Sigmoid colon (tissue), 4 donors: ENCODE results near the gene PDZD11.

Experiments
- POLR2AphosphoS5 ChIP-seq, 4 donors: sonication (generic); formaldehyde crosslinking; IDR thresholded peaks; one replicate each; pipeline ENCODE4 v1.6.1; 2017; ENCODE audit warnings: antibody characterized with exemption in 4 of 4
- TF ChIP-seq, protein P1 (sequence below), 4 experiments: fragments of 450-650 bp in 3 of 4; fragments of 200-600 bp in 1 of 4; IDR thresholded peaks; one replicate each; pipeline ENCODE4 v1.5.1; 2016 to 2019; ENCODE audit warnings: antibody characterized with exemption in 4 of 4, mild to moderate bottlenecking in 3 of 4, moderate library complexity in 2 of 4

DNA sequence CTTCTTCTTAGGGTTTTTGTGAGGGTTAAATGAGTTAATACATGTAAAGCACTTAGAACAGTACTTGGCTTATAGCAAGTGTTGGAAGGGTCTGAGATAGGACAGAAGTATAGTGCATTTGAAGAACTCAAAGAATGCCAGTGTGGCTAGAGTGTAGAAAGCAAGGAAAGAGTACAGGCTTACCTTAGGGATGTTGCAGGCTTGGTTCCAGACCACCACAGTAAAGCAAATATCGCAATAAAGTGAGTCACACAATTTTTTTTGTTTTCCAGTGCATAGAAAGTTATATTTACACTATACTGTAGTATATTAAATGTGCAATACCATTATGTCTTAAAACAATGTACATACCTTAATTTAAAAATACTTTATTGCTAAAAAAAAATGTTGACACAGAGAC is 41.4 kb upstream of the PDZD11 start:
- TF ChIP-seq, protein P1, sequence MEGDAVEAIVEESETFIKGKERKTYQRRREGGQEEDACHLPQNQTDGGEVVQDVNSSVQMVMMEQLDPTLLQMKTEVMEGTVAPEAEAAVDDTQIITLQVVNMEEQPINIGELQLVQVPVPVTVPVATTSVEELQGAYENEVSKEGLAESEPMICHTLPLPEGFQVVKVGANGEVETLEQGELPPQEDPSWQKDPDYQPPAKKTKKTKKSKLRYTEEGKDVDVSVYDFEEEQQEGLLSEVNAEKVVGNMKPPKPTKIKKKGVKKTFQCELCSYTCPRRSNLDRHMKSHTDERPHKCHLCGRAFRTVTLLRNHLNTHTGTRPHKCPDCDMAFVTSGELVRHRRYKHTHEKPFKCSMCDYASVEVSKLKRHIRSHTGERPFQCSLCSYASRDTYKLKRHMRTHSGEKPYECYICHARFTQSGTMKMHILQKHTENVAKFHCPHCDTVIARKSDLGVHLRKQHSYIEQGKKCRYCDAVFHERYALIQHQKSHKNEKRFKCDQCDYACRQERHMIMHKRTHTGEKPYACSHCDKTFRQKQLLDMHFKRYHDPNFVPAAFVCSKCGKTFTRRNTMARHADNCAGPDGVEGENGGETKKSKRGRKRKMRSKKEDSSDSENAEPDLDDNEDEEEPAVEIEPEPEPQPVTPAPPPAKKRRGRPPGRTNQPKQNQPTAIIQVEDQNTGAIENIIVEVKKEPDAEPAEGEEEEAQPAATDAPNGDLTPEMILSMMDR (IDR thresholded peaks at IDR 0.05), result no peak
- TF ChIP-seq POLR2AphosphoS5 (IDR thresholded peaks at IDR 0.05), result no peak
